NB4 (cell line): ENCODE results near the gene SBDS.

Experiments
- CTCF ChIP-seq: IDR thresholded peaks from one replicate; pipeline ENCODE4 v1.5.1; 2012; ENCODE audit warnings: low read depth, low read length
- MAX ChIP-seq: IDR thresholded peaks from 2 replicates; pipeline ENCODE4 v1.6.1; 2011; ENCODE audit warnings: low read depth, low read length
- POLR2A ChIP-seq: IDR thresholded peaks from 2 replicates; pipeline ENCODE4 v1.6.1; 2011; ENCODE audit warnings: mild to moderate bottlenecking; ENCODE audit not compliant: insufficient read length; ENCODE audit errors: extremely low read depth

- TF ChIP-seq CTCF, result no peak
- TF ChIP-seq MAX, result no peak
- TF ChIP-seq POLR2A, result no peak
Measured at GRCh38 chr7:66952343-66953043, 42.9 kb downstream of the SBDS start.
